SK-N-SH treated with all-trans-retinoic acid at 6 μM for 48 hours (cell line): ENCODE results near the gene SAMD11.

ENCODE experiments used
- ATAC-seq: fragments of 200-7000 bp; cut with Tn5 transposase; 3 replicates; pipeline ENCODE4 v1.9.1; 2020; ENCODE audit warnings: mild to moderate bottlenecking, moderate library complexity
- ARNTL ChIP-seq: fragments of 450-650 bp; formaldehyde crosslinking; IDR thresholded peaks from 2 replicates; pipeline ENCODE4 v1.5.0; 2020; ENCODE audit warnings: low read depth, mild to moderate bottlenecking, moderate library complexity, borderline replicate concordance
- BACH2 ChIP-seq: fragments of 250-450 bp; sonication (Bioruptor Pico); IDR thresholded peaks from 2 replicates; pipeline ENCODE4 v1.9.0; 2021; ENCODE audit warnings: mild to moderate bottlenecking, borderline replicate concordance
- CSDC2 ChIP-seq: fragments of 250-450 bp; sonication (Bioruptor Pico); IDR thresholded peaks from 2 replicates; pipeline ENCODE4 v1.5.0; 2020; ENCODE audit warnings: mild to moderate bottlenecking, moderate library complexity
- ESRRG ChIP-seq: fragments of 250-450 bp; sonication (Bioruptor Pico); IDR thresholded peaks from 2 replicates; pipeline ENCODE4 v1.6.1; 2021; ENCODE audit warnings: mild to moderate bottlenecking
- GLIS3 ChIP-seq: fragments of 250-450 bp; sonication (Bioruptor Pico); IDR thresholded peaks from 2 replicates; pipeline ENCODE4 v1.5.0; 2020; ENCODE audit warnings: mild to moderate bottlenecking, moderate library complexity
- ISL1 ChIP-seq: fragments of 250-450 bp; sonication (Bioruptor Pico); IDR thresholded peaks from 2 replicates; pipeline ENCODE4 v2.1.2; 2022; ENCODE audit warnings: mild to moderate bottlenecking, moderate library complexity
- OSR1 ChIP-seq: fragments of 250-450 bp; sonication (Bioruptor Pico); IDR thresholded peaks from 2 replicates; pipeline ENCODE4 v1.8.0; 2022; ENCODE audit warnings: moderate library complexity, mild to moderate bottlenecking, inconsistent platforms
- PPARA ChIP-seq: fragments of 250-450 bp; sonication (Bioruptor Pico); IDR thresholded peaks from 2 replicates; pipeline ENCODE4 v1.5.0; 2020; ENCODE audit warnings: mild to moderate bottlenecking, borderline replicate concordance
- RARB ChIP-seq: fragments of 250-450 bp; sonication (Bioruptor Pico); IDR thresholded peaks from 2 replicates; pipeline ENCODE4 v1.8.0; 2021; ENCODE audit warnings: mild to moderate bottlenecking, moderate library complexity
- SNAI2 ChIP-seq: fragments of 250-450 bp; sonication (Bioruptor Pico); IDR thresholded peaks from 2 replicates; pipeline ENCODE4 v1.5.0; 2020; ENCODE audit warnings: mild to moderate bottlenecking, moderate library complexity
- TCF4 ChIP-seq: fragments of 250-450 bp; sonication (Bioruptor Pico); IDR thresholded peaks from 2 replicates; pipeline ENCODE4 v1.8.0; 2021; ENCODE audit warnings: mild to moderate bottlenecking, moderate library complexity, borderline replicate concordance
- TOX ChIP-seq: fragments of 250-450 bp; sonication (Bioruptor Pico); IDR thresholded peaks from 2 replicates; pipeline ENCODE4 v1.8.0; 2021; ENCODE audit warnings: mild to moderate bottlenecking, moderate library complexity, borderline replicate concordance
- TSHZ2 ChIP-seq: fragments of 250-450 bp; sonication (Bioruptor Pico); IDR thresholded peaks from 2 replicates; pipeline ENCODE4 v1.5.0; 2020; ENCODE audit warnings: mild to moderate bottlenecking, moderate library complexity
- ZC3H10 ChIP-seq: fragments of 250-450 bp; sonication (Bioruptor Pico); IDR thresholded peaks from 2 replicates; pipeline ENCODE4 v1.5.1; 2021; ENCODE audit warnings: mild to moderate bottlenecking, moderate library complexity
- ZFP3 ChIP-seq: fragments of 250-450 bp; sonication (Bioruptor Pico); IDR thresholded peaks from 2 replicates; pipeline ENCODE4 v1.5.0; 2020; ENCODE audit warnings: mild to moderate bottlenecking, moderate library complexity
- ZFP30 ChIP-seq: fragments of 450-650 bp; formaldehyde crosslinking; IDR thresholded peaks from 2 replicates; pipeline ENCODE4 v1.5.0; 2022; ENCODE audit warnings: mild to moderate bottlenecking, moderate library complexity
- ZNF565 ChIP-seq: fragments of 450-650 bp; formaldehyde crosslinking; conservative IDR thresholded peaks from 2 replicates; pipeline ENCODE4 v1.5.0; 2020; ENCODE audit warnings: low read depth, mild to moderate bottlenecking, moderate library complexity
- ZNF70 ChIP-seq: fragments of 450-650 bp; formaldehyde crosslinking; IDR thresholded peaks from 2 replicates; pipeline ENCODE4 v1.5.0; 2020; ENCODE audit warnings: mild to moderate bottlenecking, moderate library complexity
- ZNF8 ChIP-seq: fragments of 450-650 bp; formaldehyde crosslinking; IDR thresholded peaks from 2 replicates; pipeline ENCODE4 v1.5.0; 2020; ENCODE audit warnings: mild to moderate bottlenecking, moderate library complexity
- TF ChIP-seq, protein P1 (sequence below): fragments of 250-450 bp; sonication (Bioruptor Pico); IDR thresholded peaks from 2 replicates; pipeline ENCODE4 v1.8.0; 2020; ENCODE audit warnings: mild to moderate bottlenecking, moderate library complexity, borderline replicate concordance
- TF ChIP-seq, protein P2 (sequence below): fragments of 250-450 bp; sonication (Bioruptor Pico); IDR thresholded peaks from 2 replicates; pipeline ENCODE4 v1.5.1; 2020; ENCODE audit warnings: low read depth, mild to moderate bottlenecking, moderate library complexity
- TF ChIP-seq, protein P3 (sequence below): fragments of 250-450 bp; sonication (Bioruptor Pico); IDR thresholded peaks from 2 replicates; pipeline ENCODE4 v1.8.0; 2021; ENCODE audit warnings: low read depth, mild to moderate bottlenecking, moderate library complexity, borderline replicate concordance

The SAMD11 gene

DNA sequence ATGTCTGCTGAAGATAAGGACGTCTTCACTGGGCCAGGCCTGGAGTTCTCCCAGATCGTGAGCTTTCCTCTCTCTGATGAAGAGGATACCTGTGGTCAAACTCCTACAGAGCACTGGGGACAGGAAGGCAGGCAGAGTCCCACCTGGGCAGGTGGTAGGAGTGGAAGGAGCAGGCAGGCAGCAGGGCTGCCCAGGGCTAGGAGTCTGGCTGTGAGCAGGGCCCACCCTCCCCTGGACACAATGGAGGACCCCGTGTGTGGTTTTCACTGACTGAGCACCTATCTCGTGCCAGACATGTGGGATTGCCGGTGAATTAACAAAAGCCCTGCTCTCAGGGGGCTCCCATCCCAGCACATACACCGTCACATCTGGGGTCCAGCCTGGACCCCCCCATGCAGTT, 4.9 kb upstream of the SAMD11 start:
- TF ChIP-seq ZNF565 (CRISPR knock-in tag), result no peak
- TF ChIP-seq ZFP3, result no peak
- TF ChIP-seq ISL1 (CRISPR knock-in tag), result no peak
- no peak for TF ChIP-seq ZNF70 (CRISPR knock-in tag)
- TF ChIP-seq TCF4 (CRISPR knock-in tag), result no peak
- TF ChIP-seq ARNTL (CRISPR knock-in tag), result no peak
- TF ChIP-seq GLIS3 (CRISPR knock-in tag), result no peak
- TF ChIP-seq ZC3H10 (CRISPR knock-in tag), result no peak
- TF ChIP-seq, protein P1, sequence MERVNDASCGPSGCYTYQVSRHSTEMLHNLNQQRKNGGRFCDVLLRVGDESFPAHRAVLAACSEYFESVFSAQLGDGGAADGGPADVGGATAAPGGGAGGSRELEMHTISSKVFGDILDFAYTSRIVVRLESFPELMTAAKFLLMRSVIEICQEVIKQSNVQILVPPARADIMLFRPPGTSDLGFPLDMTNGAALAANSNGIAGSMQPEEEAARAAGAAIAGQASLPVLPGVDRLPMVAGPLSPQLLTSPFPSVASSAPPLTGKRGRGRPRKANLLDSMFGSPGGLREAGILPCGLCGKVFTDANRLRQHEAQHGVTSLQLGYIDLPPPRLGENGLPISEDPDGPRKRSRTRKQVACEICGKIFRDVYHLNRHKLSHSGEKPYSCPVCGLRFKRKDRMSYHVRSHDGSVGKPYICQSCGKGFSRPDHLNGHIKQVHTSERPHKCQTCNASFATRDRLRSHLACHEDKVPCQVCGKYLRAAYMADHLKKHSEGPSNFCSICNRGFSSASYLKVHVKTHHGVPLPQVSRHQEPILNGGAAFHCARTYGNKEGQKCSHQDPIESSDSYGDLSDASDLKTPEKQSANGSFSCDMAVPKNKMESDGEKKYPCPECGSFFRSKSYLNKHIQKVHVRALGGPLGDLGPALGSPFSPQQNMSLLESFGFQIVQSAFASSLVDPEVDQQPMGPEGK (CRISPR knock-in tag), result no peak
- TF ChIP-seq TOX, result no peak
- no peak for TF ChIP-seq SNAI2
- TF ChIP-seq, protein P2, sequence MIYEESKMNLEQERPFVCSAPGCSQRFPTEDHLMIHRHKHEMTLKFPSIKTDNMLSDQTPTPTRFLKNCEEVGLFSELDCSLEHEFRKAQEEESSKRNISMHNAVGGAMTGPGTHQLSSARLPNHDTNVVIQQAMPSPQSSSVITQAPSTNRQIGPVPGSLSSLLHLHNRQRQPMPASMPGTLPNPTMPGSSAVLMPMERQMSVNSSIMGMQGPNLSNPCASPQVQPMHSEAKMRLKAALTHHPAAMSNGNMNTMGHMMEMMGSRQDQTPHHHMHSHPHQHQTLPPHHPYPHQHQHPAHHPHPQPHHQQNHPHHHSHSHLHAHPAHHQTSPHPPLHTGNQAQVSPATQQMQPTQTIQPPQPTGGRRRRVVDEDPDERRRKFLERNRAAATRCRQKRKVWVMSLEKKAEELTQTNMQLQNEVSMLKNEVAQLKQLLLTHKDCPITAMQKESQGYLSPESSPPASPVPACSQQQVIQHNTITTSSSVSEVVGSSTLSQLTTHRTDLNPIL (CRISPR knock-in tag), result no peak
- TF ChIP-seq ZFP30 (CRISPR knock-in tag), result no peak
- TF ChIP-seq, protein P3, sequence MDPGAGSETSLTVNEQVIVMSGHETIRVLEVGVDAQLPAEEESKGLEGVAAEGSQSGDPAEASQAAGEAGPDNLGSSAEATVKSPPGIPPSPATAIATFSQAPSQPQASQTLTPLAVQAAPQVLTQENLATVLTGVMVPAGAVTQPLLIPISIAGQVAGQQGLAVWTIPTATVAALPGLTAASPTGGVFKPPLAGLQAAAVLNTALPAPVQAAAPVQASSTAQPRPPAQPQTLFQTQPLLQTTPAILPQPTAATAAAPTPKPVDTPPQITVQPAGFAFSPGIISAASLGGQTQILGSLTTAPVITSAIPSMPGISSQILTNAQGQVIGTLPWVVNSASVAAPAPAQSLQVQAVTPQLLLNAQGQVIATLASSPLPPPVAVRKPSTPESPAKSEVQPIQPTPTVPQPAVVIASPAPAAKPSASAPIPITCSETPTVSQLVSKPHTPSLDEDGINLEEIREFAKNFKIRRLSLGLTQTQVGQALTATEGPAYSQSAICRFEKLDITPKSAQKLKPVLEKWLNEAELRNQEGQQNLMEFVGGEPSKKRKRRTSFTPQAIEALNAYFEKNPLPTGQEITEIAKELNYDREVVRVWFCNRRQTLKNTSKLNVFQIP (CRISPR knock-in tag), result no peak
- TF ChIP-seq OSR1 (CRISPR knock-in tag), result no peak
- no peak for TF ChIP-seq BACH2
- no peak for TF ChIP-seq RARB (CRISPR knock-in tag)
- no peak for ATAC-seq

GRCh38 chr1:919271-919872, 4.4 kb upstream of the SAMD11 start:
- no peak for TF ChIP-seq ARNTL (CRISPR knock-in tag)
- TF ChIP-seq, protein P3 (CRISPR knock-in tag), result no peak
- TF ChIP-seq, all 23 proteins: peak for 0
- ATAC-seq, result no peak

- ATAC-seq, result no peak
- TF ChIP-seq ZNF565 (CRISPR knock-in tag), result no peak
- TF ChIP-seq OSR1 (CRISPR knock-in tag), result no peak
- no peak for TF ChIP-seq ZNF8 (CRISPR knock-in tag)
- TF ChIP-seq, protein P1 (CRISPR knock-in tag), result no peak
- TF ChIP-seq PPARA (CRISPR knock-in tag), result no peak
- TF ChIP-seq TOX, result no peak
- TF ChIP-seq RARB (CRISPR knock-in tag), result no peak
- no peak for TF ChIP-seq ARNTL (CRISPR knock-in tag)
- no peak for TF ChIP-seq TSHZ2
- TF ChIP-seq, protein P2 (CRISPR knock-in tag), result no peak
- TF ChIP-seq, protein P3 (CRISPR knock-in tag), result no peak
- TF ChIP-seq ESRRG, result no peak
- TF ChIP-seq TCF4 (CRISPR knock-in tag), result no peak
- no peak for TF ChIP-seq ZC3H10 (CRISPR knock-in tag)
- no peak for TF ChIP-seq CSDC2
- TF ChIP-seq ISL1 (CRISPR knock-in tag), result no peak
- no peak for TF ChIP-seq ZNF70 (CRISPR knock-in tag)
- no peak for TF ChIP-seq BACH2
Observed at GRCh38 chr1:920010-920409, 3.7 kb upstream of the SAMD11 start.
